ACC112 (cell line): ENCODE data around the gene FYN.
"Not testable (repeated sequence)": the region's sequence is repeated elsewhere in the genome, so short reads cannot be mapped to it uniquely, and the experiment has no call there.

Experiments used
- H2AFZ ChIP-seq: fragments of 200-600 bp; sonication (generic); one replicate; pipeline ENCODE4 v1.6.0; 2017; ENCODE audit warnings: antibody characterized with exemption, low read length; ENCODE audit not compliant: unreplicated experiment
- H3K27ac ChIP-seq: fragments of 200-600 bp; sonication (generic); 2 replicates; pipeline ENCODE4 v1.5.1; 2014; ENCODE audit warnings: low read depth, mild to moderate bottlenecking, antibody characterized with exemption, low read length, moderate library complexity
- H3K27me3 ChIP-seq: fragments of 200-600 bp; sonication (generic); 2 replicates; pipeline ENCODE4 v1.6.1; 2014; ENCODE audit warnings: mild to moderate bottlenecking, antibody characterized with exemption, low read length, moderate library complexity, mixed read lengths; ENCODE audit not compliant: insufficient read depth
- H3K36me3 ChIP-seq: fragments of 200-600 bp; sonication (generic); 2 replicates; pipeline ENCODE4 v1.6.1; 2016; ENCODE audit warnings: mild to moderate bottlenecking, antibody characterized with exemption, low read length, moderate library complexity, mixed read lengths; ENCODE audit not compliant: insufficient read depth
- H3K4me1 ChIP-seq: fragments of 200-600 bp; sonication (generic); one replicate; pipeline ENCODE4 v1.6.1; 2016; ENCODE audit warnings: low read length, mixed read lengths; ENCODE audit not compliant: insufficient read depth, unreplicated experiment, control insufficient read depth
- H3K4me3 ChIP-seq: fragments of 200-600 bp; sonication (generic); 2 replicates; pipeline ENCODE4 v1.5.1; 2014; ENCODE audit warnings: mild to moderate bottlenecking, low read depth, low read length
- H3K79me2 ChIP-seq: fragments of 200-600 bp; sonication (generic); one replicate; pipeline ENCODE4 v1.6.0; 2016; ENCODE audit warnings: low read length; ENCODE audit not compliant: control insufficient read depth, unreplicated experiment, insufficient read depth

The FYN gene

GRCh38 chr6:111908365-111908764, 35.1 kb upstream of the FYN start:
- not testable (repeated sequence) for H3K79me2 ChIP-seq, H3K36me3 ChIP-seq, H3K27ac ChIP-seq, H3K4me1 ChIP-seq, H3K4me3 ChIP-seq, H3K27me3 ChIP-seq, H2AFZ ChIP-seq

- Histone ChIP-seq H3K36me3 (no peaks in the 10 kb centered on the region), H2AFZ (no peak overlapping the region), H3K4me3 (no peak overlapping the region), H3K4me1 (no peaks in the 10 kb centered on the region), H3K27ac (no peak overlapping the region), H3K27me3 (no peaks in the 10 kb centered on the region), H3K79me2 (no peaks in the 10 kb centered on the region)
Measured at GRCh38 chr6:111900735-111901134, 27.5 kb upstream of the FYN start.

GRCh38 chr6:111899531-111899930, 26.3 kb upstream of the FYN start:
- Histone ChIP-seq H3K36me3 (no peaks in the 10 kb centered on the region), H3K4me3 (no peak overlapping the region), H3K27ac (no peak overlapping the region), H3K79me2 (no peaks in the 10 kb centered on the region), H3K27me3 (no peaks in the 10 kb centered on the region), H2AFZ (no peak overlapping the region), H3K4me1 (peaks cover 10% of the 10 kb centered on the region)

GRCh38 chr6:111898452-111898851, 25.2 kb upstream of the FYN start:
- H3K27ac ChIP-seq, result no peak overlapping the region
- no peak overlapping the region for H3K4me3 ChIP-seq
- H3K36me3 ChIP-seq, result no peaks in the 10 kb centered on the region
- no peak overlapping the region for H2AFZ ChIP-seq
- no peaks in the 10 kb centered on the region for H3K79me2 ChIP-seq
- H3K4me1 ChIP-seq, result peaks cover 19% of the 10 kb centered on the region
- no peaks in the 10 kb centered on the region for H3K27me3 ChIP-seq

- Histone ChIP-seq H3K27me3 (no peaks in the 10 kb centered on the region), H3K27ac (peak overlapping the region; percentile 41), H3K4me3 (no peak overlapping the region), H3K79me2 (no peaks in the 10 kb centered on the region), H2AFZ (peak overlapping the region; percentile 11), H3K4me1 (peaks cover 19% of the 10 kb centered on the region), H3K36me3 (no peaks in the 10 kb centered on the region)
Measured at GRCh38 chr6:111894951-111895350, 21.7 kb upstream of the FYN start.

- H3K27ac ChIP-seq, result peak overlapping the region; percentile 41
- H3K79me2 ChIP-seq, result no peaks in the 10 kb centered on the region
- H2AFZ ChIP-seq, result no peak overlapping the region
- H3K27me3 ChIP-seq, result no peaks in the 10 kb centered on the region
- H3K36me3 ChIP-seq, result no peaks in the 10 kb centered on the region
- no peak overlapping the region for H3K4me3 ChIP-seq
- H3K4me1 ChIP-seq, result peaks cover 24% of the 10 kb centered on the region
Measured at GRCh38 chr6:111894272-111894671, 21.0 kb upstream of the FYN start.

GRCh38 chr6:111892431-111892830, 19.2 kb upstream of the FYN start:
- Histone ChIP-seq H3K4me1 (peaks cover 32% of the 10 kb centered on the region), H3K4me3 (no peak overlapping the region), H3K79me2 (no peaks in the 10 kb centered on the region), H3K36me3 (no peaks in the 10 kb centered on the region), H2AFZ (no peak overlapping the region), H3K27ac (no peak overlapping the region), H3K27me3 (no peaks in the 10 kb centered on the region)

- Histone ChIP-seq H3K79me2 (no peaks in the 10 kb centered on the region), H2AFZ (peak overlapping the region; percentile 17), H3K36me3 (no peaks in the 10 kb centered on the region), H3K4me3 (no peak overlapping the region), H3K27me3 (no peaks in the 10 kb centered on the region), H3K27ac (no peak overlapping the region), H3K4me1 (peaks cover 32% of the 10 kb centered on the region)
Measured at GRCh38 chr6:111890988-111891387, 17.7 kb upstream of the FYN start.

- H3K27ac ChIP-seq, result peak overlapping the region; percentile 9; the same call in 1 of the 2 replicates
- no peaks in the 10 kb centered on the region for H3K79me2 ChIP-seq
- no peaks in the 10 kb centered on the region for H3K36me3 ChIP-seq
- H3K4me1 ChIP-seq, result peaks cover 17% of the 10 kb centered on the region
- no peaks in the 10 kb centered on the region for H3K27me3 ChIP-seq
- peak overlapping the region; percentile 98 for H2AFZ ChIP-seq
- H3K4me3 ChIP-seq, result peak overlapping the region; percentile 71
Measured at GRCh38 chr6:111888928-111889695, 15.9 kb upstream of the FYN start.

GRCh38 chr6:111886793-111887192, 13.5 kb upstream of the FYN start:
- peaks cover 12% of the 10 kb centered on the region for H3K4me1 ChIP-seq
- not testable (repeated sequence) for H3K79me2 ChIP-seq, H3K27me3 ChIP-seq, H3K36me3 ChIP-seq, H2AFZ ChIP-seq, H3K4me3 ChIP-seq, H3K27ac ChIP-seq

GRCh38 chr6:111885373-111886027, 12.2 kb upstream of the FYN start:
- Histone ChIP-seq H3K79me2 (no peaks in the 10 kb centered on the region), H3K27ac (no peak overlapping the region), H2AFZ (no peak overlapping the region), H3K4me1 (peaks cover 13% of the 10 kb centered on the region), H3K36me3 (0 out of 2 replicates have a peak, but pooled peaks cover 6% of the 10 kb centered on the region), H3K4me3 (no peak overlapping the region), H3K27me3 (no peaks in the 10 kb centered on the region)
